GM21360 (cell line): Measurements from ENCODE around the gene WDFY2.

Experiments
- ATAC-seq: cut with Tn5 transposase; IDR thresholded peaks from one replicate; pipeline ENCODE4 v1.9.1; 2021; ENCODE audit warnings: mild to moderate bottlenecking, moderate library complexity; ENCODE audit not compliant: unreplicated experiment

Gene WDFY2

DNA sequence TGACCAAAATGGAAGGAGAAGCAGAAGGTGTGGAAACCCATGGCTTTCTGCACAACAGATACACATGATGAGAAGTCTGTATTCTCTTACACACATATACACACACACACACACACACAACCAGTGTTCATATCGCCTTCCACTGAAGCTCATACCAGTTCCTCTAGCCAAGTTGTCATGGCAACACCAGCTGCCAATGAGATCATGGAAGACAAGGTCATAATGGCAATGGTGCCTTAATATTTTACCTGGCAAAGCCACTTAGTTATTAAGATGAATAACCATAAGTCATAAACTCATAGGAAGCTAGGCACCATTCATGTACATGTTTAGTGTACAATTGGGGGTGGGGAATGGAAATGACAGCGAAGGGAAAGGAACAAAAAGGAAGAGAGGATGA is 222.3 kb downstream of the WDFY2 start:
- ATAC-seq = no peak

DNA sequence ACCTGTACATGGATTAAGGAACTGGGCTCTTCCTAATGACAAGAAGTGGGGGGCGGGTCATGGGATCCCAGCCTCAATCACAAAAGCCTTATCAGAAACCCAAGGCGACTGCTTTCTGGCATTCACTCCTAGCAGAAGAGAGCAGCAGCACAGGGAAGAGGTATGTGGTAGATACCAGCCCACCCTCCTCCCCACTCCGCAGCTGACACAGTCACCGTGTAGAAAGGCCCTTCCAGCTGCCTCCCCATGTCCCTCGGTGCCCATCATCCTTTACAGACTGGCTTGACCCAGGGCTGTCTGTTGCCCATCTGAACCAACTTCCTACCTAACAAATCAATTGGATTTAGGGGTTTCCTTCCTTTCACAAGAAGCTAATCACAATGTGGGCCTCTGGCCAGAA is 222.8 kb downstream of the WDFY2 start:
- no peak for ATAC-seq

DNA sequence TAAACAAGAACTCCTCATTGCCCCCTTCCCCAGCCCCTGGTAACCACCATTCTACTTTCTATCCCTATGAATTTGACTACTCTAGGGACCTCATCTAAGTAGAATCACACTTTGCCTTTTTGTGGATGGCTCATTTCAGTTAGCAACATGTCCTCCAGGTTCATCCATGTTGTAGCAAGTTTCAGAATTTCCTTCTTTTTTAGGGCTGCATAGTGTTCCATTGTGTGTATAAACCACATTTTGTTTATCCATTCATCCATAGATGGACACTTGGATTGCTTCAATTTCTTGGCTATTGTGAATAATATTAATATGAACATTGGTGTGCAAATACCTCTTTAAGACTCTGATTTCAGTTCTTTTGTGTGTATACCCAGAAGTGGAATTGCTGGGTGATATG is 224.5 kb downstream of the WDFY2 start:
- no peak for ATAC-seq

DNA sequence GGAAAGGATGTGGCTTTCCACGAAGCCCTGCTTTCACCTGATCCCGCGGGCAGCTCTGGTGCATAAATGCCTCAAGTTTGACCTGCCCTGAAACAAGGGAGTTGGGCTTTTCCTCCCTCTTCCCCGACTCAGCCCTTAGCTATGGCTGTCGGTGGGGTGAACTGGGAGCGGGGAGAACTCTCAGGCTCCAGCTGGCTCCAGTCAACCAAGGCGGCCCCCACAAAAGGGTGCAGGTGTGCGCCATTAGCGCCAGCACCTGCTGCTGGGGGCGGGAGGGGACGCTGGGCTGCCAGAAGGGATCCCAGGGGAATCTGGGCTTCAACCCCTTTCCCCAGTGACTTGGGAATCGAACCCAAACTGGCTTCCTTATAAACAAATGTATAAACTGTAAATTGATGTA is 226.8 kb downstream of the WDFY2 start:
- no peak for ATAC-seq

DNA sequence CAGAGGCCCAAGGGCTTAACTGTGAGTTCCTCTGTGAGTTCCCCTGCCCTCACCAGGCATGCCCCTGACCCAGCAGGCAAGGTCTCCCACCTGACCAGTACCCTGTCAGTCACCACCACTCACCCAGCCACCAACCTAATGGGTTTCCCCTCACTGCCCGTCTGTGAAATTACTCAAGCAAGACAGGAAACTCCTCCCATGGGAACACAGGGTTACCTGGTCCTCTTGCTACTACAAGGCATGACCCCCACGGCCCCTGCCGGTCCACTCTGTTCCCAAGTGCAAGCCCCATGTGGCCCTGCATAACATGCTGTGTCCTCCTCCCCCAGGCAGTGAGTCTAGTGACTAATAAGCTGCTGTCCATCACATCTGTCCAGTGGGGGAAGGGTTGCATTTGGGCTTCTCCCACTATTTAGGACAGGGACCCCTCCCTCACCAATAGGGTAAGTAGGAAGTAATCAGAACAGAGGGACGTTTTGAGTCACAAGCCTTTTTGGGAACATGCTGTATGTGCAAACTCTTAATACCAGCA is 227.7 kb downstream of the WDFY2 start:
- peak; percentile 49 for ATAC-seq

DNA sequence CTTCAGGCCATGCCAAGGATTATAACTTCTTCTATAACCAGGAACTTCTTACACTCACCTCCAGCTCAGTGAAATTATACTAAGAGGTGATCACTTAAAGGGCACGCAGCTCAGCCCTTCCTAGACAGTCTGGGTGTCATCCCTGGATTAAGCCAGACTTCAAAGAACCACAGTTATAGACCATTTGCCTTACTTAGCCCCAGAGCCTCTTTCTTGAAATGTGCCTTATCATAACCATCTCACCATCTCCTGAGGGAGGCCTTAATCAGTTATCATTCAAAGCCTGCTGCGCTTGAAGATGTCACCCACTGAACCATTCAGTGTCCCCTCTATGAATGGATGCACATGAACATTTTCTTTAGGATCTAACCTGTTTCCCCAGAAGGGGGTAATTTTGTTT is 229.8 kb downstream of the WDFY2 start:
- no peak for ATAC-seq

DNA sequence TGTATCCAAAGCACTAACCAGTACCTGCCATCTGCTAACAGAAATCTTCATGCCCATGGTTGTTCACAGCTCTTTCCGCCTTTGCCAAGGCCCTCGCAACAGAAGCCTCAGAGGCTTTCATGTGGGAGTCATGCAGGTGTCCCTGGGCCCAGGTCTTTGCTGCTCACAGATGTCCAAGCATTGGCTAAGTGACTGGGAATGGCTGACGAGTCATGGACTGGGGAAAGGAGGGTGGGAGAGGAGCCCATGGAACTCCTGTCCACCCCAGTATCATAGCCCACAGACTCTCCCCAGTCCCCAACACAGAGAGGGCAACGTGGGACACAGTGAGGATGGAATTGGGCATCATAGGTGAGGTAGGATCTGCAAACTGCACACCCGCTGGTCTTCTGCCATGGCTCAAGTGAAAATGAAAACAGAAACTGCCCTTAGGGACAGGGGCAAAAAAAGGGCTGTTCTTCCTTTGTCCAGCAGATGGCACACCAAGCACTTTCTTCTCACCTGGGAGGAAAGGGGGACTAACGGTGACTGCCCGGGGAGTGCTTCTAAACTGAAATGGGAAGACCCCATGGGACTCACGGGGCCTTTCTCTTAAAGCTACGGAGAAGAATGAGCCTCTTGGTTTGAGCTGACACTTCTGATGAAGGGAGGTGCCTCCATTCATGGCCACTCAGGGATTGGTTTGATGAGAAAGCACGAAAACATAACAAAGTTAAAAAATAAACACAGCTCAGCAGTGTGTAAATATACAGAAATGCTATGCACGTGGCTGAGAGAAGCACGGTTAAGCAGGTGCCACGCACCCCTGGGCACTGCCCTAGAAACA is 230.8 kb downstream of the WDFY2 start:
- peak; percentile 59 for ATAC-seq

DNA sequence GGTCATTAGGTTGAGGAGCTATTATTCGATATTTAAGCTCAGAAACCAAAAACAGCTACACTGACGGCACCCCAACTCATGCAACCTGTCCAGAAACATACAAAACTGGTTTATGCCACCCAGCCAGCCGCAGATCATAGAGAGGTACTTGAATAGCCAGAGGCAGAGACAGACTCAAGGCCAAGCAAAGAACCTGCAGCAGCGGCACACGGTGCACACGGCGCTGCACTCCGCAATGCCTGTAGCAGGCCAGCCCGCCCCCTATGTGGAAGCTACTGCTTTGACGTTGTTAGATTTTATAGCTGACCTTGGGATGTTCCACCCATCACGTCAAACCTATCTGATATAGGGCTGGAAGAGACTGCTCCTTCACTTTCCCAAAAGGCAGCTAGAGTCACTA is 231.6 kb downstream of the WDFY2 start:
- ATAC-seq = no peak

DNA sequence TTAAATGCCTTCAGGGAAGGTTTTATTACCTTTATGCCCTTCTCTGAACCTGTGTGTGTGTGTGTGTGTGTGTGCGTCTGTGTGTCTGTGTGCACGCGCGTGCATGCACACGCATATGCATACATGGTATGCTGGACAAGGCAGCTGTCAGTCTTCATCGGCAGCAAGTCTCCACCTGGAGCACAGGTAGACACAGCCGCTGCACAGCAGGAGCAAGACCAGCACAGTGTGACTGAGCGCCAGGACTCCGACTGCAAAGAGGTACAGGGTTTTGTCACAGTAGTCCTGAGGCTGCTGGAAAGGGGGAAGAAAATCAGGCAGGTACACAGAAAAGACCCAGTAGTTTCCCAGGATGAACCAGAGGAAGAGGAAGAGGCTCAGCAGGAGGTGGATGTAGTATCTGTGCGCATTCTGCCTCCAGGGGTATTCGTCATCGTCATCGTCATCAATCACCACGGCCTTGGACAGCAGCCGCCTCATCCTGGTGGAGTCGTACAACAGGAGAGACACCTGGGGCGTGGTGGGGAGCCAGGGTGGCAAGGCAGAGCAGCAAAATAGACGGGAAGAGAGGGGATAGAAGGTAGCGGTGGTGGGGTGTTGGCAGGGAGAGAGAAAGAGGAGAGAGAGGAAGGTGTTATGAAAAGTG is 232.5 kb downstream of the WDFY2 start:
- no peak for ATAC-seq
